ENCODE data around the gene PGM5.

The PGM5 gene

GRCh38 chr9:68498816-68499215 lies 142.4 kb downstream of the PGM5 start:
- no peak for DNase-seq

DNA sequence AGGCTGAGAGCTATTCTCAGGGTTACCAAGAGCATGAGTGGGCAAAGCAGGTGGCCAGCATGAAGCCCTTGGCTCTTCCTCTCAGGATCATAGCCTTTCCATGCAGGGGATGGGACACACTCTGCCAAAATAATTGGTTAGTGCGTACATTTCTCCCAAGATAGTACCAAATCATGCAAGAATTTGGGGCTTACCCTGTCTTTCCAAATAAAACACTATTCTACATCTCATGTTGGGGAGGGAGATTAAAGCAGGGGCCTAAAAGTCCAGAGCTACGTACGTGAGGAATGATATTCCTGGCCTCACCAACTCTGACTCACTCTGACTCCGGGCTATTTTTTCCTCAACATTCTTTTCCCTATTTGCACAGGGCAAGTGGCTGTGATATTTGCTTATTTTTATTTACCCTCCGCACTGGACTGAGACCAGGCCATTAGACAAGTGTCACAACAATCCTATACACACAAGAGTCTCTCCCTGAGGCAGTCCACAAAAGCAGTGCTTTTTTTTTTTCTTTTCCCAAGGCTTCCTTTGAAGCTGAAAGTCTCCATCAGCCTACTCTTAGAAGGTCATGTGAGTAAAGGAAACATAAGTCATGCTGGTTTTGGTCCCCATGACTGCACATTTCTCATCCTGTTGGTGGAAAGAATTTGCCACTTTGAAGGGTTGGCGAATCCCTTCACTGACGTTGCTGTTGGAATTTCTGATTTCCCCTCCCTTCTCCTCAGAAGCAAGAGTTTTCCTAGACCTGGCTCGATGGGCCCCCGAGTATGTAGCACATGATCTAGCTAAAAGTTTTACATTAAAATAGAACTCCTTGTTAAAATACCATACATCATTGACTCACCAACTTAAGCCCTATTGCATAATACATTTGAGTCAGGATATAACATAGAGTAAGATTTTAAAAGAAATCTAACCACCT lies 144.3 kb downstream of the PGM5 start:
- DNase-seq = no peak

DNA sequence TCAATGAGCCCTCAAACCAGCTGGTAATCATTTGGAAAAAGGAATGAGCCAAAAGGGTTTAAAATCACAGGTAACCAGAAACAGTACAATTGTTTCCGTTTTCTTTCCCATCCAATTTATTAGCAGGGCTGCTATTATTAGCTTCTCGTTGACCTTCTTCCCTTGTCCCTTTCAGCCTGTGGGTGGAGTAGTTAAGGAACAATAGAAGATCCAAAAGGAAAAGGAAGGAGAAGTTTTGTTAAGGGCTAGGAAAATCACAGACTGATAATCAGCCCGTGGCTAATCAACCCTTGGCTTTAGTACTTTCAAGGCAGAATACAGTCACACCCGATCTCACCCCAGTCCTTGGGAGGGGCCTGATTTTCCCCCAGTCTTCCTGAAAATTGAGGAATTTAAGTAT lies 145.9 kb downstream of the PGM5 start:
- DNase-seq = no peak

DNA sequence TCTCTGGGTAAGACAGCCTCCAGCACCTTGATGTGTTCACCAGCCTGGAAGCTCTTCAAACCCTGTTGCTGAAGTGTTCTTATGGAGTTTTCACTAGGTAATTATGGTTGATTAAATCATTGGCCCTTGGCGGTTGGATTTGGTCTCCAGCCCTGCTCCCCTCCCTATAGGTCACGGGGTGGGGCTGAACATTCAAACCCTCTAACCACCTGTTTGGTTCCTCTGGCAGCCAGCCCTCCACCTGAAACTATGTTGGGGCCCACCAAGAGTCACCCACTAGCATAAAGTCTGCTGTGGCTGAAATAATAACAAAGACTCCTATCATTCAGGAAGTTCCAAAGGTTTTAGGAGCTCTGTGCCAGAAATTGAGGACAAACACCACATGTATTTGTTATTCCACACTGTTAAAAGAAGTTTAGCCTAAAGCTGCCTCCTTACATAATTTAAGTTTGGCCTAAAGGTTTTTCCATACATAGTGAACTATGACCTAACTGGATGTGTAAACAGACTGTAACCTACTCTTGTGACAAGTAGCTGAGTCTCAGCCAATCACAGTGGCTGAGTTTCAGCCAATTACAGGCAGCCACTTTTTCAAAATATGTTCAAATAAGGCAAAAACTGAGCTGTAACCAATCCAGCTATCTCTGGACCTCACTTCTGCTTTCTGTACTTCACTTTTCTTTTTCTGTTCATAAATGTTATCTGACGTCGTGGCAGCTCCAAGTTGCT lies 149.4 kb downstream of the PGM5 start:
- no peak for DNase-seq

- DNase-seq = no peak
Observed at GRCh38 chr9:68506551-68506950, 150.1 kb downstream of the PGM5 start.

DNA sequence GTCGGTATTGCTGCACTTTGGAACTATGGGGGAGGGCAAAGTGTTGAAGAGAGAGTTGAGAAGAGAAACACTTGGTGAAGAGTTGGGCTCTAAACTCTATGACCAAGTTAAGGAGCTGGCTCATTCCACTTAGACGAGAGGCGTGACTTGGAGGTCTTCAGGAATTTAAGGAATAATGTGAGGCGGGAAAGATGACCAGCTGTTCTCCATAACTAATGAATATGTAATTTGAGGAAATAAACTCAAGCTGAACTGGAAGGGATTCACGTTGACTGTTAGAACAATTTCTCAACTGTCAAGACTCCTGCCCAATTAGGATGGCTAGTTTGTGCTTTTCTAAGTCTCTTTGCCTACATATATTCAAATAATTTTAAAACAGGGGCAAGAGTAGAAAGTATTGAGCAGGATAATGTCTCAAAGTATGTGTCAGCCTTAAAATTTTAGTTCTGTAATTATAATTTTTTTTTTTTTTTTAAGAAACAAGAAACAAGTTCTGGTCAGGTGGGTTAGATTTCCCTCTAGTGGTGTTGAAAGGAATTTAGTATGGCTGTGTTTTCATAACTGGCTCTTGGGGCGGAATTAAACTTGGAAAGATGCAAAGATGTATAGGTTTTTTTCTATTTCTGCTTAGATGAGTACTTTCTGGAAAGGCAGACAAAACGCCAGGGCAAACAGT lies 150.9 kb downstream of the PGM5 start:
- DNase-seq = no peak

GRCh38 chr9:68507806-68508145 lies 151.4 kb downstream of the PGM5 start:
- no peak for DNase-seq

- DNase-seq = no peak
Observed at GRCh38 chr9:68508547-68508946, 152.1 kb downstream of the PGM5 start.

DNA sequence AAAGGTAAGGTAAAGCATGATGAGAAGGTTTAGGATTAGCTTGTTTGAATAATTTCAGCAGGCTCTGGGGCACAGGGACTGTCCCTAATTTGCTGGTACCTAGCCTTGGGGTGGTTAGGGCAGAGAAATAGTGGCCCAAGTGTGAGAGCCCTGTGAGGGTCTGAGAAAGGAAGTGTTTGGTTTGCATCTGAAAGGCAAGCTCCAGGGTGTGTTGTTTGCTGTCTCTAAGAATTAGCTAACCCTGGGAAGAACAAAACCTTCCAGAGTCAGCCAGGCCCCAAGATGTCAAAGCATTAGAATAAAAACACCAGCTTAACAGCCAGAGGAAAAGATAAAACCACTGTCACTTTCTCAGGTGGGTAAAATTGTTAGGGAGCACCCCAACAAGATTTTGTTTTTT lies 153.3 kb downstream of the PGM5 start:
- DNase-seq = no peak

GRCh38 chr9:68513385-68513784 lies 157.0 kb downstream of the PGM5 start:
- no peak for DNase-seq

- DNase-seq = no peak
Observed at GRCh38 chr9:68513981-68514380, 157.6 kb downstream of the PGM5 start.

- no peak for DNase-seq
Observed at GRCh38 chr9:68515326-68516017, 159.1 kb downstream of the PGM5 start.

- DNase-seq = no peak
Observed at GRCh38 chr9:68522131-68522530, 165.7 kb downstream of the PGM5 start.

- DNase-seq = no peak
Observed at GRCh38 chr9:68522954-68523353, 166.5 kb downstream of the PGM5 start.

DNA sequence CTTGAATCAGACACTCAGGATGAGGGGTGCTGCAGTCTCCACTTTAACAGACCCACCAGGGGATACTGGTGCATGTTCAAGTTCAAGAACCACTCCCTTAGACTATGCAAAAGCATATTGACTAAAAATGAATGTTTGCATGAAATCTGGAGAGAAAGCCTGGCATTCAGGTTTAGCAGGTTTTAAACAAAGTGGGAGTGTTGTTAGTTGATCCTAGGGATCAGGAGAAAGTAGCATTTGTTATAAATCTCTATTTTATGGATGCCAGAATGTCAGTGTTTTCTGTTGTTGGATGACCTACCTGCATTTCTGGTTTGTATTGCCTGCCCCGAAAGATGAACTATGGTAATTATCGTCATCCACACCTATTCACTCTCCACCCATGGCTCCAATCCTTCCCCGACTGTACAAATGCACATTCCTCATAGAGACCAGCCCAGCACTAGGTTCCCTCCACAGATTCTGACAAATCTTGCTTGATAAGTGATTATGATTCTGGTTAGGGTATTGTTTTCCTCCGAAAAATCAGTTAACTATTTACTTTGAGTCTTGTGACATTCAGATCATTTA lies 167.0 kb downstream of the PGM5 start:
- DNase-seq = no peak

- no peak for DNase-seq
Observed at GRCh38 chr9:68530618-68531017, 174.2 kb downstream of the PGM5 start.

DNA sequence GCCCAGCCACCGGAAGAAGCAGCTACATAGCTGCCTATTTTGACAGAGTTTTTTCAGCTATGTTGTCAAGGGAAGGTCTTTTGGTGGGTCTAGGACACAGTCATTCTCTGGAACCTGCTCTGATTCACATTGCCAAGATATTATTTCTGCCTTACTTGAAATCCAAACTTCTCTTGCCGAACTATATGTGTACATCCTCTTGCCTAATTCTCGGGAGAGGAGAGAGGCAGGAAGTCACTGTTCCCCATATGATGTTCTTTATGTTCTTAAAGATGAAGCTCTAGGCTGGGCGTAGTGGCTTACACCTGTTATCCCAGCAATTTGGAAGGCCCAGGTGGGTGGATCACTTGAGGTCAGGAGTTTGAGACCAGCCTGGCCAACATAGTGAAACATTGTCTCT lies 175.7 kb downstream of the PGM5 start:
- no peak for DNase-seq

GRCh38 chr9:68533678-68534077 lies 177.3 kb downstream of the PGM5 start:
- DNase-seq = no peak

DNA sequence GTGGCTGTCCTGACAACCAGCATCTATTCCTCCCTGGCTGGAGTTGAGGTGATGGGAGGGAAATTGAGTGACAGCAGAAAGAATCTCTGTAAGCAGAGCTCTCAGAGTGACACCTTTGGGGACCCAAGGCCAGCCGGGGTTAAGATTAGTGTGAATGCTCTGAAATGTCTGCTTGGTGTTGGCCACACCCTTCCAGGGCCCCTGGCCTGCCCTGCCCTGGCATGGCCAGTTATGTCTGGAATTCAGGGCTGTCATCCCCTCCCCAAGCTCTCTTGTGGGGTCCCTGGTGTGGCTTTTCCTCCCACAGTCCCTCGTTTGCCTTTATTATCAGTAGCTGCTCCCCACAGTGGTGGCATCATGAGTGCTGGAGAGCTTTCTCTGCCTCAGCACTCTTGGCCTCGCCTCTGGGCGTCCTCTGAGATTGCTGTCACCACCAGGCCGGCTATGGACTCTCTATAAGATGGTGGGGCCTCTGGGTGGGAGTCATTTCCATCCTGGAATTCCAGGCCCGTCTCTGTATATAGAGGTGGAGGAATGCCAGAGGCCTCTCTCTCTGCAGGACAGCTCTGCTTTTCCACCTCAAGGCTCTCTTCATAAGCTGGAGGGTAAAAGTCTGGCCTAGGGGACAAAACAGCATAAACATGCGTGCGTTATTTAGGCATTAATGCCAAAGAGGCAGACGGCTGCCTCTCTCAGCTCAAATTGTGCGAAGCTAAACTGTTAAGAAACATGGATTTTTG lies 180.6 kb downstream of the PGM5 start:
- no peak for DNase-seq

- DNase-seq = no peak
Observed at GRCh38 chr9:68537616-68537880, 181.1 kb downstream of the PGM5 start.

- no peak for DNase-seq
Observed at GRCh38 chr9:68538200-68538599, 181.8 kb downstream of the PGM5 start.
